Endodermal cell (in vitro differentiated cells): ENCODE data around the gene MEF2A. TPM values are rescaled to one million over a fixed set of nuclear protein-coding genes. Genes with fewer than 3 reads are reported as not detected.

Source experiments
- DNase-seq: peaks from one replicate; pipeline ENCODE4 v3.0.0-alpha.2; 2017
- H3K27ac ChIP-seq: 2 replicates; pipeline ENCODE4 v1.5.1; 2013; ENCODE audit warnings: mild to moderate bottlenecking, low read depth, low read length, moderate library complexity
- H3K27me3 ChIP-seq: 2 replicates; pipeline ENCODE4 v1.6.1; 2013; ENCODE audit warnings: mild to moderate bottlenecking, low read length, moderate library complexity; ENCODE audit not compliant: insufficient read depth, control insufficient read depth, poor library complexity, severe bottlenecking
- H3K36me3 ChIP-seq: 2 replicates; pipeline ENCODE4 v1.7.0; 2013; ENCODE audit warnings: mild to moderate bottlenecking, low read length, moderate library complexity; ENCODE audit not compliant: control insufficient read depth, insufficient read depth
- H3K4me1 ChIP-seq: one replicate; pipeline ENCODE4 v1.7.0; 2013; ENCODE audit warnings: low read length; ENCODE audit not compliant: control insufficient read depth, insufficient read depth
- H3K4me3 ChIP-seq: 2 replicates; pipeline ENCODE4 v1.5.1; 2013; ENCODE audit warnings: mild to moderate bottlenecking, low read length, moderate library complexity
- H3K9ac ChIP-seq: 2 replicates; pipeline ENCODE4 v1.6.1; 2013; ENCODE audit warnings: mild to moderate bottlenecking, low read length, moderate library complexity; ENCODE audit not compliant: poor library complexity, severe bottlenecking; ENCODE audit errors: extremely low read depth
- H3K9me3 ChIP-seq: 2 replicates; pipeline ENCODE4 v1.6.1; 2013; ENCODE audit warnings: mild to moderate bottlenecking, low read length, moderate library complexity; ENCODE audit not compliant: control insufficient read depth
- H3K27ac Mint-ChIP-seq: 2 replicates; pipeline ENCODE4 v1.8.0; 2020; ENCODE audit warnings: mixed read lengths
- H3K27me3 Mint-ChIP-seq: 2 replicates; pipeline ENCODE4 v1.8.0; 2021; ENCODE audit warnings: mild to moderate bottlenecking, mixed read lengths; ENCODE audit not compliant: insufficient read depth
- H3K36me3 Mint-ChIP-seq: 2 replicates; pipeline ENCODE4 v1.8.0; 2020; ENCODE audit warnings: low read depth, mixed read lengths
- H3K4me1 Mint-ChIP-seq: 2 replicates; pipeline ENCODE4 v1.8.0; 2020; ENCODE audit warnings: mixed read lengths
- H3K4me3 Mint-ChIP-seq: 2 replicates; pipeline ENCODE4 v1.8.0; 2020; ENCODE audit warnings: mild to moderate bottlenecking, moderate library complexity, mixed read lengths
- H3K9me3 Mint-ChIP-seq: 2 replicates; pipeline ENCODE4 v1.8.0; 2020; ENCODE audit warnings: mild to moderate bottlenecking, mixed read lengths
- CTCF ChIP-seq: fragments of 200-600 bp; sonication (generic); conservative IDR thresholded peaks from 2 replicates; pipeline ENCODE4 v1.5.0; 2021; ENCODE audit warnings: antibody characterized with exemption, mild to moderate bottlenecking
- WGBS, 2 experiments: methylation state at CpG; one replicate each; pipeline versions ENCODE4 v1.1.5 to v1.1.7; 2013; ENCODE audit warnings: missing lambda C conversion rate in 2 of 2, mixed read lengths in 1 of 2; ENCODE audit not compliant: insufficient coverage in 1 of 2, insufficient read length in 1 of 2; 5-methylcytosine and 5-hydroxymethylcytosine counted together
- total RNA-seq, 2 donors: library from RNA; stranded (reverse); fragmentation: NEBNext Ultra II Directional in 1 of 2; extraction: Animal tissue kit (Norgen Biotek cat#: 25700) in 1 of 2; gene quantifications; 2 replicates in 1 of 2; 3 replicates in 1 of 2; pipeline ENCODE4 v1.2.1, GENCODE V29; 2021

MEF2A gene
- total RNA-seq, 2 donors from 2014 or later, result 23.5 to 28.6 TPM

- peaks cover 9% of the 10 kb centered on the region for H3K4me1 Mint-ChIP-seq
- 92 to 98% methylated on average over 3 of the region's 3 CpGs for WGBS, 2 experiments
- peaks cover 45% of the 10 kb centered on the region for H3K36me3 Mint-ChIP-seq
Measured at GRCh38 chr15:99634576-99634975, 68.8 kb downstream of the MEF2A start.

DNA sequence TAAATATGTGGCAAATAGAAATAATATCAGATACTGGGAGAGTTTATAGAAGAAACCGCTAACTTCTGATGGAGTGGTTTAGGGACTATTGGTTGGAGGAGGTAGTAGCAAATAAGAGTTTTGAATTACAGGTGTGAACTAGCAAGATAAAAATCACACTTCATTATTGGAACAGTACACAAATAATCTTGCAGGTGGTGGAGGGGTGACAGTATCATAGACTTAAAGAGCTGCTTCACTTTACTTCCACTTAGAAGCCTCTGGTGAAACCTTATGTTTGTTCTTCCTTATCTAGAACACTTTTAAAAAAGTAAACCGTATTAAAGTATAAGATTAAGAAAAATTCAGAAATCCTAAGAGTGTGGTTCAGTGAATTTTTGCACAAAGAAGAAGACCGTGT is 69.4 kb downstream of the MEF2A start:
- no peak for TF ChIP-seq CTCF
- no peak overlapping the region for H3K9ac ChIP-seq
- Mint-ChIP-seq H3K36me3 (peaks cover 42% of the 10 kb centered on the region), H3K27ac (no peak overlapping the region), H3K9me3 (peaks cover 22% of the 10 kb centered on the region), H3K4me3 (no peak overlapping the region), H3K4me1 (peaks cover 9% of the 10 kb centered on the region), H3K27me3 (no peaks in the 10 kb centered on the region)
- H3K36me3 ChIP-seq, result peaks cover 18% of the 10 kb centered on the region
- H3K27ac ChIP-seq, result no peak overlapping the region
- H3K4me1 ChIP-seq, result no peaks in the 10 kb centered on the region
- H3K9me3 ChIP-seq, result peaks cover 10% of the 10 kb centered on the region
- 98 to 100% methylated on average over 2 to 3 of the region's 3 CpGs for WGBS, 2 experiments
- H3K27me3 ChIP-seq, result no peaks in the 10 kb centered on the region
- no peak overlapping the region for H3K4me3 ChIP-seq
- DNase-seq, result no peak

More at GRCh38 chr15:99634576-99634975, 68.8 kb downstream of the MEF2A start:
- no peak for TF ChIP-seq CTCF
- H3K4me3 Mint-ChIP-seq, result no peak overlapping the region
- H3K27ac Mint-ChIP-seq, result no peak overlapping the region
- Histone ChIP-seq H3K27me3 (no peaks in the 10 kb centered on the region), H3K9ac (no peak overlapping the region), H3K27ac (no peak overlapping the region), H3K36me3 (peaks cover 18% of the 10 kb centered on the region), H3K9me3 (peaks cover 10% of the 10 kb centered on the region), H3K4me3 (no peak overlapping the region), H3K4me1 (no peaks in the 10 kb centered on the region)
- H3K9me3 Mint-ChIP-seq, result peaks cover 24% of the 10 kb centered on the region
- no peak for DNase-seq
- no peaks in the 10 kb centered on the region for H3K27me3 Mint-ChIP-seq

DNA sequence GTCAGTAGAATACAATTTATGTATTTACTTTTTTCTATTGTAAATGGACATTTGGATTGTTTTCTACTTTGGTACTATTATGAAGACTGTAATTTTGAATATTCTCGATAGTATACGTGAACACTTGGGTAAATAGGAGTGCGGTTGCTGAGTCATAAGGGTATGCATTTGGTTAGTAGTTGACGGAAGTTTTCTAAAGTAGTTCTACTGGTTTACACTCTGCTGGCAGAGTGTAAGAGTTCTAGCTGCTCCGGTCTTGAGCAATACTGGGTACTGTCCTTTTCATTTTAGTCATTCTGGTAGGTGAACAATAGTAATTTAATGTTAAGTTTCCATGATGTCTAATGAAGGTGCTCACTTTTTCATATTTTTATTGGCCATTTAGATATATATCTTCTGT is 70.0 kb downstream of the MEF2A start:
- Mint-ChIP-seq H3K27me3 (no peaks in the 10 kb centered on the region), H3K4me1 (peaks cover 9% of the 10 kb centered on the region), H3K27ac (no peak overlapping the region), H3K36me3 (peaks cover 44% of the 10 kb centered on the region), H3K4me3 (no peak overlapping the region), H3K9me3 (peaks cover 22% of the 10 kb centered on the region)
- WGBS, 2 experiments, result 86 to 100% methylated on average over 2 to 5 of the region's 5 CpGs
- no peak for TF ChIP-seq CTCF
- Histone ChIP-seq H3K27me3 (no peaks in the 10 kb centered on the region), H3K36me3 (peaks cover 23% of the 10 kb centered on the region), H3K4me1 (no peaks in the 10 kb centered on the region), H3K9ac (no peak overlapping the region), H3K9me3 (peaks cover 10% of the 10 kb centered on the region), H3K27ac (no peak overlapping the region), H3K4me3 (no peak overlapping the region)
- no peak for DNase-seq
